ENCODE measurements around the gene MYLIP. TPM values are rescaled to one million over a fixed set of nuclear protein-coding genes. Genes with fewer than 3 reads are reported as not detected.

The MYLIP gene
- total RNA-seq, 4 donors from 2014 or later = 35.1 to 49.6 (median 43.8) TPM

- DNase-seq (ENCODE audit: low spot score in 2 of 2) = no peak
- H3K4me3 ChIP-seq (ENCODE audit: low read depth, poor library complexity, severe bottlenecking) = no peak overlapping the region
- TF ChIP-seq POLR2A (IDR thresholded peaks at IDR 0.05) (no peak), CTCF (IDR thresholded peaks at IDR 0.05) (no peak)
- 50 to 67% methylated on average over 7 of the region's 7 CpGs for WGBS, 2 donors
- intact Hi-C loops (cut with DNase I; ENCODE audit: low total_unique reads) = no loop called here
Observed at GRCh38 chr6:16103722-16104121, 25.2 kb upstream of the MYLIP start.

- WGBS, 2 donors = 82 to 88% methylated on average over 12 of the region's 12 CpGs
- no peak for DNase-seq (ENCODE audit: low spot score in 2 of 2)
- no peak overlapping the region for H3K4me3 ChIP-seq (ENCODE audit: low read depth, poor library complexity, severe bottlenecking)
- TF ChIP-seq POLR2A (IDR thresholded peaks at IDR 0.05) = no peak
- no peak for TF ChIP-seq CTCF (IDR thresholded peaks at IDR 0.05)
- intact Hi-C loops (cut with DNase I; ENCODE audit: low total_unique reads) = no loop called here
Observed at GRCh38 chr6:16104624-16105433, 24.1 kb upstream of the MYLIP start.

- DNase-seq (ENCODE audit: low spot score in 2 of 2) = no peak
- 69 to 74% methylated on average over 4 of the region's 4 CpGs for WGBS, 2 donors
- intact Hi-C loops (cut with DNase I; ENCODE audit: low total_unique reads) = no loop called here
Observed at GRCh38 chr6:16105854-16106253, 23.0 kb upstream of the MYLIP start.

GRCh38 chr6:16106991-16107787 lies 21.7 kb upstream of the MYLIP start:
- no peak overlapping the region for H3K4me3 ChIP-seq (ENCODE audit: low read depth, poor library complexity, severe bottlenecking)
- WGBS, 2 donors = 90 to 99% methylated on average over 8 of the region's 8 CpGs
- TF ChIP-seq POLR2A (IDR thresholded peaks at IDR 0.05) (no peak), CTCF (IDR thresholded peaks at IDR 0.05) (no peak)
- no peak for DNase-seq (ENCODE audit: low spot score in 2 of 2)
- intact Hi-C loops (cut with DNase I; ENCODE audit: low total_unique reads) = no loop called here

More at GRCh38 chr6:16105854-16106253, 23.0 kb upstream of the MYLIP start:
- H3K4me3 ChIP-seq (ENCODE audit: low read depth, poor library complexity, severe bottlenecking) = no peak overlapping the region
- no peak for TF ChIP-seq POLR2A (IDR thresholded peaks at IDR 0.05)
- no peak for TF ChIP-seq CTCF (IDR thresholded peaks at IDR 0.05)

GRCh38 chr6:16108419-16108818 lies 20.5 kb upstream of the MYLIP start:
- no peak for DNase-seq (ENCODE audit: low spot score in 2 of 2)
- no peak for TF ChIP-seq POLR2A (IDR thresholded peaks at IDR 0.05)
- TF ChIP-seq CTCF (IDR thresholded peaks at IDR 0.05) = no peak
- no peak overlapping the region for H3K4me3 ChIP-seq (ENCODE audit: low read depth, poor library complexity, severe bottlenecking)
- 61 to 62% methylated on average over 5 of the region's 5 CpGs for WGBS, 2 donors
- intact Hi-C loops (cut with DNase I; ENCODE audit: low total_unique reads) = no loop called here
